ENCODE measurements around the gene MBD6. TPM values are rescaled to one million over a fixed set of nuclear protein-coding genes. Genes with fewer than 3 reads are reported as not detected.
A peak's percentile ranks its signal among the peaks of the same experiment; 100 is the strongest.
"Not testable (repeated sequence)": the region's sequence is repeated elsewhere in the genome, so short reads cannot be mapped to it uniquely, and the experiment has no call there.

Gene MBD6
- polyA plus RNA-seq, 6 donors from 2014 or later: 1.8 to 8.2 (median 5.0) TPM

DNA sequence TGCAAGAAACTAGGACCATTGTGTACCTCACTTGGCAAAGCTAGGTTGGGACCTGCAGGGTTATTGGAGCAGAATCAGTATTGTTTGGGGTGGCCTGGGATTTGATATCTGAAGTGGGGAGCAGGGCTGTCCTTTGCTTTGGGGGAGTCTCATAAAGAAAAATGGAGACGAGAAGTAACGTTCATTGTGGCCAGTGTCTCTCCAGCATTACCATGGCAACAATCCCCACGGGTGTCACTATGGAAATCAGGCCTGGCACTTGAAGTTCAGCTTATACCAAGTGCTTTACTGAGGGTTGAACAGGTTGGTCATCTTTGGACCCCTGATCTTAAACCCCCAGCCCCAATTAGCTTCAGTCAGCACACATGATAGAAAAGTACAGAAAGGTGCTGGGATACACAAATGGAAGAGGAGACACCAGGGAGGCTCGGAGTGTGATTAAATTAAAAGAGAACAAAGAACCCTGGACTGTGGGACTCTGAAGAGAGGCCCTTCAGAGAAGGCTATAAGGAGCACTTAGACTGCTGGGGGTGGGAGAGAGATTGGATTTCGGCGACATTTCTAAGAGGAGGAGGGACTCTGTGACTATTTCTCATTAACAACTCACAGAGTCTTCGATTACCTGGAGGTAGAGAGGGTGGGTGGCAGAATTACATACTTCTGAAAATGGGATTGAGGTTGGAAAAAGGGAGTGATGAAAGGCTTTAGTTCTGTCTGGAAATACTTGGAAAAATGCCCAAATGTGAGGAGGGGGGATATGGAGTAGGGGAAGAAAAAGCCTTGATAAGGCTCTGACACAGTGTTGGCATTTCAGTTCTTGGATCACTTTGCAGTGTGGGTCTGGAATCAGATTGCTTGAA, 30.9 kb downstream of the MBD6 start:
- no peak for DNase-seq
- ATAC-seq (ENCODE audit: low read depth in 2 of 2): no peak
- Mint-ChIP-seq H3K27me3 (peaks cover 20 to 54% (median 52%) of the 10 kb centered on the region in 3 donors), H3K4me1 (peaks cover 10 to 17% (median 14%) of the 10 kb centered on the region in 3 donors), H3K27ac (peak overlapping the region in 1 of 6 donors; percentile 85), H3K4me3 (no peak overlapping the region), H3K36me3 (no peaks in the 10 kb centered on the region), H3K9me3 (no peaks in the 10 kb centered on the region)

DNA sequence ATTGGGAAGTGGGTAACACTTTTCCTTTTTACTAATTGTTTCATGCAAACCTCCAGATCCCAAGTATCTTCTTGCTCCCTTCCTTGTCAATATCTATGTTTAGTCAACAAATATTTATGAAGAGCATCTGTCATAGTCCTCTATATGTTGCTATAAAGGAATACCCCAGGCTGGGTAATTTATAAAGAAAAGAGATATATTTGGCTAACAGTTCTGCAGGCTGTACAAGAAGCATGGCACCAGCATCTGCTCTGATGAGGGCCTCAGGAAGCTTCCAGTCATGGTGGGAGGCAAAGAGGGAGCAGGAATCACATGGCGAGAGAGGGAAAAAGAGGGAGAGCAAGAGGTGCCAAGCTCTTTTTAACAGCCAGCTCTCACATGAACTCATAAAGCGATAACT, 31.8 kb downstream of the MBD6 start:
- H3K36me3 Mint-ChIP-seq: no peaks in the 10 kb centered on the region
- no peak overlapping the region for H3K27ac Mint-ChIP-seq
- H3K4me3 Mint-ChIP-seq: peak overlapping the region in 1 of 8 donors; percentile 58
- DNase-seq: no peak
- H3K9me3 Mint-ChIP-seq: no peaks in the 10 kb centered on the region
- peaks cover 16 to 45% (median 45%) of the 10 kb centered on the region in 3 donors for H3K27me3 Mint-ChIP-seq
- H3K4me1 Mint-ChIP-seq: peaks cover 6 to 11% (median 7%) of the 10 kb centered on the region in 3 donors
- no peak for ATAC-seq (ENCODE audit: low read depth in 2 of 2)

DNA sequence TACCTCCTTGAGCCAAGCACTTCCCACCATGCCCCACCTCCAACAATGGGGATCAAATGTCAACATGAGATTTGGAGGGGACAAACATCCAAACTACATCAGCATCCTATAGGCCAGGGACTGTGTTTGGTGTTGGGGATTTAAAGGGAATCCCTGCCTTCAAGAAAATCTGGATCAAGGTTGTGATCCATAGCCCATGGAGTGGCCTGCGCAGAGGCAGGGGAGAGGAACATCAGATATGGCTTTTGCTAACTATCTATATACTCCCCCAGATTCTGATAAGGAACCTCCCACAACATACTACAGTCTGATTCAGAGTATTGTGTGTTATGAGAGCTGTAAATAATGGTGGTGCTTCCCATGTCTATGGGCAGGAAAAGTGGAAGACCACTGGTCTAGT, 32.3 kb downstream of the MBD6 start:
- Mint-ChIP-seq H3K36me3 (no peaks in the 10 kb centered on the region), H3K27me3 (peaks cover 16 to 43% (median 42%) of the 10 kb centered on the region in 3 donors), H3K4me3 (no peak overlapping the region), H3K27ac (no peak overlapping the region), H3K9me3 (no peaks in the 10 kb centered on the region), H3K4me1 (peaks cover 4 to 9% (median 6%) of the 10 kb centered on the region in 3 donors)
- DNase-seq (no peak), ATAC-seq (ENCODE audit: low read depth in 2 of 2) (no peak)

DNA sequence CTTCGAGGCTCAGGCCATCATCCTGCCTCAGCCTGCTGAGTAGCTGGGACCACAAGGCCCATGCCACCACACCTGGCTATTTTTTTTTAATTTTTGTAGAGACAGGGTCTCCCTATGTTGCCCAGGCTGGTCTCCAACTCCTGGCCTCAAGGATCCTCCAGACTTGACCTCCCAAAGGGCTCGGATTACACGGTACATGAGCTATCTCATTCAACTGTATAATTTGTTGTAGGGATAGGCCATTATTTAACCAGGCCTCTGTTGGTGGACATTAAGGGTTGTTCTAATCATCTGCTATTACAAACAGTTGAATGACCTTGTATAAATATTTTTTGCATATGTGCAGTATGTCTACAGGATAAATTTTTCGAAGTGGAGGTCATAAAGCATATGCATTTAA, 36.2 kb downstream of the MBD6 start:
- Mint-ChIP-seq H3K36me3 (no peaks in the 10 kb centered on the region), H3K27ac (no peak overlapping the region), H3K4me3 (no peak overlapping the region), H3K4me1 (no peaks in the 10 kb centered on the region), H3K9me3 (no peaks in the 10 kb centered on the region), H3K27me3 (peaks cover 13 to 37% (median 31%) of the 10 kb centered on the region in 3 donors)
- no peak for ATAC-seq (ENCODE audit: low read depth in 2 of 2)
- no peak for DNase-seq

DNA sequence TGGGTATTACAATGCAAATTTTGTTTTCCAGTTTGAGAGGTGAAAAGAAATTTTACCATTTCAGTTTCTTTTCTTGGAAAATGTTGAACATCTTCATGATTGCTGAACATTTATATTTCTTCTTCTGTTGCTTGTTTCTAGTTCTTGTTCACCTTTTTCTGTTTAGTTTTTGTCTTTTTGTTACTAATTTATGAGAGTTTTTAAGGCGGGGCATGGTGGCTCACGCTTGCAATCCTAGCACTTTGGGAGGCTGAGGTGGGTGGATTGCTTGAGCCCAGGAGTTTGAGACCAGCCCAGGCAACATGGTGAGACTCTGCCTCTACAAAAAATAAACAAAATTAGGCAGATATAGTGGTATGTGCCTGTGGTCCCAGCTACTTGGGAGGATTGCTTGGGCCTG, 37.9 kb downstream of the MBD6 start:
- Mint-ChIP-seq H3K9me3 (peaks cover 0 to 2% (median 0%) of the 10 kb centered on the region in 7 donors), H3K27me3 (peaks cover 22 to 37% (median 36%) of the 10 kb centered on the region in 3 donors), H3K4me1 (no peaks in the 10 kb centered on the region), H3K4me3 (no peak overlapping the region), H3K27ac (no peak overlapping the region), H3K36me3 (no peaks in the 10 kb centered on the region)
- no peak for ATAC-seq (ENCODE audit: low read depth in 2 of 2)
- DNase-seq: no peak

DNA sequence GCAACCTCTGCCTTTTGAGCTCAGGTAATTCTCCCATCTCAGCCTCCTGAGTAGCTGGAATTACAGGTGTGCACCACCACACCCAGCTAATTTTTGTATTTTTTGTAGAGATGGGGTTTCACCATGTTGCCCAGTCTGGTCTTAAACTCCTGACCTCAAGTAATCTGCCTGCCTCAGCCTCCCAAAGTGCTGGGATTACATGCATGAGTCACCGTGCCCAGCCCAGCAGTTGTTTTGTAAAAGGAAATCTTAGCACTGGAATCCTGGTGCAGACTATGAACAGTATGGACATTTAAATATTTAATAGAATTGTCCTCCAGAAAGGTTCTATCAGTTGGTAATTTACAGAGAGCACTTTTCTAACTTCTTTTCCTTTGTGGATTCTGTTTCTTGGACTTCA, 38.5 kb downstream of the MBD6 start:
- not testable (repeated sequence) for H3K27ac Mint-ChIP-seq; H3K4me3 Mint-ChIP-seq; DNase-seq; H3K9me3 Mint-ChIP-seq; ATAC-seq (ENCODE audit: low read depth in 2 of 2); H3K4me1 Mint-ChIP-seq; H3K36me3 Mint-ChIP-seq
- peaks cover 22 to 37% (median 36%) of the 10 kb centered on the region in 3 donors for H3K27me3 Mint-ChIP-seq

DNA sequence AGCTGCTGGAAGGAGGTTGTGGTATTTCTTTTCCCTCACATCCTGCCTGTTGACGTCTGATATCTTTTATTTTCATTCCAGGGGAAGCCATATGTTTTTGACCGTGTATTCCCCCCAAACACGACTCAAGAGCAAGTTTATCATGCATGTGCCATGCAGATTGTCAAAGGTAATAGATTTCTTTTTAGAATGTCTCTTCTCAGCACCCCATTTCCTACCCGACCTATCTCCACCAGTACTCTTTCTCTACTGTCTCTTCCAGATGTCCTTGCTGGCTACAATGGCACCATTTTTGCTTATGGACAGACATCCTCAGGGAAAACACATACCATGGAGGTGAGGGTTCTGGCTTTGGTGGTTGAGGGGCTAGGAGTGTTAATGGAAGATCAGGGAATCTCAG, 40.7 kb downstream of the MBD6 start:
- H3K4me1 Mint-ChIP-seq: no peaks in the 10 kb centered on the region
- no peaks in the 10 kb centered on the region for H3K36me3 Mint-ChIP-seq
- no peak overlapping the region for H3K4me3 Mint-ChIP-seq
- no peak overlapping the region for H3K27ac Mint-ChIP-seq
- peaks cover 20 to 48% (median 40%) of the 10 kb centered on the region in 3 donors for H3K27me3 Mint-ChIP-seq
- H3K9me3 Mint-ChIP-seq: peaks cover 0 to 2% (median 0%) of the 10 kb centered on the region in 7 donors
- DNase-seq (no peak), ATAC-seq (ENCODE audit: low read depth in 2 of 2) (no peak)

DNA sequence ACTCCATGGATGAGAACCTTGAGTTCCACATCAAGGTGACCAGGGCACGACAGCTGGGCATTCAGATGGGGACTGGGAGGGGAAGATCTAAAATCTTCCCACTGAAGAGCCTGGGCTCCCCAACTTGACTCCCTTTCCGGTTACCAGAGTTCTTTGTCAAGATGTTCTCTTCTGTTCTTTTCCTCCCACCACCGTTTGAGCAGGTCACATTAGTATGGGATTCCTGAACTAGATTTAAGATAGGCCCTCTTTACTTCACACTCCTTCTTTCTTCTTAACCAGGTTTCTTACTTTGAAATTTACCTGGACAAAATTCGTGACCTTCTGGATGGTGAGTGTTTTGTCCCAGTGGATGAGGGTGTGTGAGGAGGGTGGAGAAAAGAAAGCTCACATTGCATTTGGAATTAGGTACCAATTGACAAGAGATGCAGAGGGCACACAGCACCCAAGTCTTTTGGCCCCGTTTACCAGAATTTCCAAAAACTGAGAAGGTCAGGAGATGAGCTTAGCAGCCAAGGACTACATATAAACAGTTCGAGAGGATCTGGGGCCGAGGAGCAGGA, 41.6 kb downstream of the MBD6 start:
- Mint-ChIP-seq H3K9me3 (peaks cover 0 to 2% (median 0%) of the 10 kb centered on the region in 7 donors), H3K27me3 (peaks cover 22 to 57% (median 49%) of the 10 kb centered on the region in 3 donors), H3K27ac (peak overlapping the region in 1 of 6 donors; percentile 90), H3K4me3 (no peak overlapping the region), H3K36me3 (no peaks in the 10 kb centered on the region), H3K4me1 (no peaks in the 10 kb centered on the region)
- ATAC-seq (ENCODE audit: low read depth in 2 of 2) (no peak), DNase-seq (no peak)

DNA sequence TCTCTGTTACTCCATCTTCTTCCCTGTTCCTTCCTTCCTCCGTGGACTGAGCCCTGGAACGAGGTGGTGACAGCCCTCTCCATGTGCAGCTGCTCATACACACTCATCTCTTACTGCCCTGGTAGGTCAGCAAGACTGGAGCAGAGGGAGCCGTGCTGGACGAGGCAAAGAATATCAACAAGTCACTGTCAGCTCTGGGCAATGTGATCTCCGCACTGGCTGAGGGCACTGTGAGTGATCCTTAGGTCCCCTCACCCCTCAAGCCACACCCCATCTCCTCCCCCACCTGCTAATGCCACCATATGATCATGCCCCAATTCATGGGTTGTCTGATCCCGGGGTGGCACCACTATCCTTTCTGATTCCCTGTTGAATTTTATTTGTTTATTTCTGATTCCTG, 46.2 kb downstream of the MBD6 start:
- ATAC-seq (ENCODE audit: low read depth in 2 of 2) (no peak), DNase-seq (no peak)
- Mint-ChIP-seq H3K36me3 (no peaks in the 10 kb centered on the region), H3K4me3 (no peak overlapping the region), H3K9me3 (peaks cover 0 to 2% (median 0%) of the 10 kb centered on the region in 7 donors), H3K27ac (no peak overlapping the region), H3K4me1 (no peaks in the 10 kb centered on the region), H3K27me3 (peaks cover 24 to 56% (median 55%) of the 10 kb centered on the region in 3 donors)

DNA sequence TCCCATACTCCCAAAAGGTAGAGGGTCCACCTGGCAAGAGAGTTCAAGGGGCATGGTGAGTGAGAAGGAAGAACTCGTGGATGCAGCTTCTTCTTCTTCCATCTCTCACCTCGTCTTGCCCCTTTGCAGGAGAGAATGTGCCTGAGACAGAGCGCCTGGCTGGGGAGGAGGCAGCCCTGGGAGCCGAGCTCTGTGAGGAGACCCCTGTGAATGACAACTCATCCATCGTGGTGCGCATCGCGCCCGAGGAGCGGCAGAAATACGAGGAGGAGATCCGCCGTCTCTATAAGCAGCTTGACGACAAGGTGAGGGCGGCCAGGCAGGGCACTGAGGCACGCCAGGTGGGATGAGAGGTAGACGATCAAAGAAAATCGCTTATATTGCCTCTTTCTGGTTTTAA, 47.2 kb downstream of the MBD6 start:
- Mint-ChIP-seq H3K27ac (peak overlapping the region in 1 of 6 donors; percentile 37), H3K9me3 (peaks cover 0 to under 1% (median 0%) of the 10 kb centered on the region in 7 donors), H3K4me3 (no peak overlapping the region), H3K4me1 (no peaks in the 10 kb centered on the region), H3K27me3 (peaks cover 18 to 48% (median 45%) of the 10 kb centered on the region in 3 donors), H3K36me3 (no peaks in the 10 kb centered on the region)
- DNase-seq: no peak
- ATAC-seq (ENCODE audit: low read depth in 2 of 2): no peak

DNA sequence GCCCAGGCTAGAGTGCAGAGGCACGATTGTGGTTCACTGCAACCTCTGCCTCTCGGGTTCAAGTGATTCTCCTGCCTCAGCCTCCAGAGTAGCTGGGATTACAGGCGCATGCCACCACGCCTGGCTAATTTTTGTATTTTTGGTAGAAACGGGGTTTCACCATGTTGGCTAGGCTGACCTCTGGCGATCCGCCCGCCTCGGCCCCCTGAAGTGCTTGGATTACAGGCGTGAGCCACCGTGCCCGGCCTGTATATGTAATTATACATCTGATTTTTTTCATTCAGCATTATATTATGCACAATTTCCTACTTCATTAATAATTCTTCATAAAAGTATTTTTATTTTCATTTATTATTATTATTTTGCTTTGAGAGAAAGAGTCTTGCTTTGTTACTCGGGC, 47.8 kb downstream of the MBD6 start:
- H3K4me3 Mint-ChIP-seq; H3K4me1 Mint-ChIP-seq; DNase-seq; H3K27ac Mint-ChIP-seq; H3K9me3 Mint-ChIP-seq; H3K36me3 Mint-ChIP-seq; ATAC-seq (ENCODE audit: low read depth in 2 of 2): not testable (repeated sequence)
- peaks cover 17 to 52% (median 45%) of the 10 kb centered on the region in 3 donors for H3K27me3 Mint-ChIP-seq

DNA sequence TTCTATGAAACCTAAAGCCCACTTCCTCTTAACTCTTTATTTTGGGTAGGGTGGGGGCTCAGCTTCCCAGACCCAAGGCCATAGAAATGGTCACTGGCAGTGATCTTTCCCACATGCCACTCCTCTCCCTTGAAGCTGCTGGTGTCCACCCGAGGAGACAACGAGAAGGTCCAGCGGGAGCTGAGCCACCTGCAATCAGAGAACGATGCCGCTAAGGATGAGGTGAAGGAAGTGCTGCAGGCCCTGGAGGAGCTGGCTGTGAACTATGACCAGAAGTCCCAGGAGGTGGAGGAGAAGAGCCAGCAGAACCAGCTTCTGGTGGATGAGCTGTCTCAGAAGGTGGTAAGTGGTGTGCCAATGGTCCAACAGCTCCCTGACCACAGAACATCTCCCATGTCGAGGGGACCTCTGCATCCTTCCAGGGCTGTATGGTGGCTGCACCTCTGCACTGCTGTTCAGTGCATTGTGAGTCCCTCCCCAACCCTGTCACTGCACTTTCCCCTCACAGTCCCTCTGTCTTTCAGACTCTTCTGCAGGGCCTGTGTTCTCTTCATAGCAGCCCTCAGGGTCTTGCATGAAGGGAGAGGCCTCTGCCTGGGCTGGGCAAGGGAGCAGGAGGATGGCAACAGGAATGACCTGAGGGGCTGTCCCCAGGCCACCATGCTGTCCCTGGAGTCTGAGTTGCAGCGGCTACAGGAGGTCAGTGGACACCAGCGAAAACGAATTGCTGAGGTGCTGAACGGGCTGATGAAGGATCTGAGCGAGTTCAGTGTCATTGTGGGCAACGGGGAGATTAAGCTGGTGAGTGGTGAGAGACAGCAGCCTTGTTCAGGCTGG, 49.5 kb downstream of the MBD6 start:
- Mint-ChIP-seq H3K4me1 (no peaks in the 10 kb centered on the region), H3K9me3 (no peaks in the 10 kb centered on the region), H3K4me3 (no peak overlapping the region), H3K36me3 (no peaks in the 10 kb centered on the region), H3K27ac (peak overlapping the region in 1 of 6 donors; percentile 72), H3K27me3 (peaks cover 30 to 66% (median 48%) of the 10 kb centered on the region in 3 donors)
- ATAC-seq (ENCODE audit: low read depth in 2 of 2) (no peak), DNase-seq (no peak)

DNA sequence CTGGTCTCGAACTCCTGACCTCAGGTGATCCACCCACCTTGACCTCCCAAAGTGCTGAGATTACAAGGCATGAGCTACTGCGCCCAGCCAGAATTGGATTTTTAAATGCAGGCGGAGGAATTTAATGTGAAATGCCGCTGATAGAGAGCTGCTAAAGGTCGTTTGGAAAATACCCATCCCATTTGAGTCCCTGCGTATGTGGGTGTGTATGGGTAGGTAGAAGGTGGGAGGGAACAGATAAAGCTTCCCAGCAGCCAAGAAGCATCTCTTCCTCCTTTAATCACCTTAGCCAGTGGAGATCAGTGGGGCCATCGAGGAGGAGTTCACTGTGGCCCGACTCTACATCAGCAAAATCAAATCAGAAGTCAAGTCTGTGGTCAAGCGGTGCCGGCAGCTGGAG, 52.2 kb downstream of the MBD6 start:
- peaks cover 19 to 52% (median 25%) of the 10 kb centered on the region in 3 donors for H3K27me3 Mint-ChIP-seq

More for the DNA sequence above, 52.2 kb downstream of the MBD6 start:
- peak overlapping the region in 1 of 6 donors; percentile 49 for H3K27ac Mint-ChIP-seq
- DNase-seq: no peak
- no peak overlapping the region for H3K4me3 Mint-ChIP-seq
- H3K36me3 Mint-ChIP-seq: no peaks in the 10 kb centered on the region
- no peaks in the 10 kb centered on the region for H3K9me3 Mint-ChIP-seq
- H3K4me1 Mint-ChIP-seq: no peaks in the 10 kb centered on the region
- ATAC-seq (ENCODE audit: low read depth in 2 of 2): no peak
